Activated CD4-positive, alpha-beta T cell treated with anti-CD3 and anti-CD28 coated beads, Interleukin-2, amount 10 ng/mL, durations not matched to agents 24 days and 14 days (primary cell): ENCODE results near the gene NUSAP1. TPM values are rescaled to one million over a fixed set of nuclear protein-coding genes. Genes with fewer than 3 reads are reported as not detected.
"Not testable (repeated sequence)": the region's sequence is repeated elsewhere in the genome, so short reads cannot be mapped to it uniquely, and the experiment has no call there.

Experiments
- DNase-seq: peaks from one replicate; pipeline ENCODE4 v3.0.0; 2022
- H3K27ac Mint-ChIP-seq: one replicate; pipeline ENCODE4 v1.8.0; 2022; ENCODE audit warnings: mild to moderate bottlenecking, mixed read lengths
- H3K27me3 Mint-ChIP-seq: one replicate; pipeline ENCODE4 v1.8.0; 2022; ENCODE audit warnings: mixed read lengths
- H3K36me3 Mint-ChIP-seq: one replicate; pipeline ENCODE4 v1.8.0; 2022; ENCODE audit warnings: low read depth, mild to moderate bottlenecking, mixed read lengths
- H3K4me1 Mint-ChIP-seq: one replicate; pipeline ENCODE4 v1.8.0; 2021; ENCODE audit warnings: mixed read lengths
- H3K4me3 Mint-ChIP-seq: one replicate; pipeline ENCODE4 v1.8.0; 2022; ENCODE audit warnings: mild to moderate bottlenecking, moderate library complexity, mixed read lengths
- H3K9me3 Mint-ChIP-seq: one replicate; pipeline ENCODE4 v1.8.0; 2021; ENCODE audit warnings: mixed read lengths
- intact Hi-C: fragments of 100-400 bp; cut with micrococcal nuclease; formaldehyde crosslinking; loops from one replicate; pipeline ENCODE4 v1.15.1; 2023
- total RNA-seq: library from RNA; stranded (reverse); gene quantifications from 2 replicates; pipeline ENCODE4 v1.2.3, GENCODE V29; 2022

The NUSAP1 gene, protein sequence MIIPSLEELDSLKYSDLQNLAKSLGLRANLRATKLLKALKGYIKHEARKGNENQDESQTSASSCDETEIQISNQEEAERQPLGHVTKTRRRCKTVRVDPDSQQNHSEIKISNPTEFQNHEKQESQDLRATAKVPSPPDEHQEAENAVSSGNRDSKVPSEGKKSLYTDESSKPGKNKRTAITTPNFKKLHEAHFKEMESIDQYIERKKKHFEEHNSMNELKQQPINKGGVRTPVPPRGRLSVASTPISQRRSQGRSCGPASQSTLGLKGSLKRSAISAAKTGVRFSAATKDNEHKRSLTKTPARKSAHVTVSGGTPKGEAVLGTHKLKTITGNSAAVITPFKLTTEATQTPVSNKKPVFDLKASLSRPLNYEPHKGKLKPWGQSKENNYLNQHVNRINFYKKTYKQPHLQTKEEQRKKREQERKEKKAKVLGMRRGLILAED
- total RNA-seq, result 115 and 116 TPM in 2 replicates

DNA sequence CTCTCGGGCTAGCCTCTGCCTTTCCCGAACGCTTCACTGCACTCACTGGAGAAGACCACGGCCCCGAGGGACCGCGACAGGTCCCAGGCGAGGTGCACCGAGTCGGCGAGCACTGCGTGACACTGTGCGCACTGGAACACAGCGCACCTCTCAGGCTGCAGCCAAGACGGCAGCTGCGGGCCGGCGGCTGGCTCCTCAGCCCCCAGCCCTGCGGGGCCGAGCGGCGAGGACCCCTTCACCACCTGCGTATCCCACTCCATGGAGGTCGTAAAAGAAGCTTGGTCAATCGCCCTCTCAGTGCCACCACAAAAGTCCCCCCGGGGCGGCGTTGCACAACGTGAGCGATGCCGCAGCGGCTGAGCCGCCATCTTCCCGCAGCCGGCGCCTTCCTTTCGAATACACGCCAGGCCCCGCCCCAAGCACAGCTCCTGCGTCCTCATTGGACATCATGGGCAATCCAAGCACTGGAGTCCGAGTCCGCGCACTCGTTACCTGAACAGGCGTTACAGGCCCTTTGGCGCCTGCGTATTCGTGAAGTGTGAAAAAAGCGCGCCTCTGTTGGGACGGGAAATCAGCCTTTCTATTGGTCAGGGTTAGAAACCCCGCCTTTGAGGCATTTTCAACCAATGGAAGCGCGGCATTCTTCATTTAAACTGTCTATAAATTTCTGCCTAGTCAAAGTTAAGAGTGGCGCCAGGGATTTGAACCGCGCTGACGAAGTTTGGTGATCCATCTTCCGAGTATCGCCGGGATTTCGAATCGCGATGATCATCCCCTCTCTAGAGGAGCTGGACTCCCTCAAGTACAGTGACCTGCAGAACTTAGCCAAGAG is at the start of gene NUSAP1, which contains the start of gene OIP5:
Gene NUSAP1, plus strand, starts transcription at position 688 of the 832 bp plus-strand sequence. Its CDS starts 77 bp downstream, at position 765.
Gene OIP5, minus strand, starts transcription at position 398 of the 832 bp plus-strand sequence. Its CDS starts 30 bp downstream, at position 368.
- Mint-ChIP-seq H3K27me3 (no peaks in the 10 kb centered on the region), H3K36me3 (peaks cover 29% of the 10 kb centered on the region), H3K4me1 (peaks cover 32% of the 10 kb centered on the region), H3K27ac (peak within 1 kb of the TSS; percentile 98), H3K4me3 (peak within 1 kb of the TSS; percentile 95), H3K9me3 (no peaks in the 10 kb centered on the region)
- intact Hi-C loops, result loop anchor here (1.0 to 2.0 kb wide), 4 partner anchors 48 to 158 kb away; partner anchors contain the start of genes CHP1 and RTF1
- peak; percentile 100 for DNase-seq

GRCh38 chr15:41282980-41283652 is 49.6 kb upstream of the NUSAP1 start:
- intact Hi-C loops, result loop anchor here (1.0 kb wide), 2 partner anchors 52 to 167 kb away; partner anchors contain the start of genes CHP1 and INO80
- Mint-ChIP-seq H3K27ac (peak overlapping the region; percentile 98), H3K4me1 (peaks cover 38% of the 10 kb centered on the region), H3K36me3 (peaks cover 55% of the 10 kb centered on the region), H3K4me3 (peak overlapping the region; percentile 99)
- not testable (repeated sequence) for H3K9me3 Mint-ChIP-seq, H3K27me3 Mint-ChIP-seq
- peak; percentile 60 for DNase-seq

GRCh38 chr15:41283653-41284426 is 48.8 kb upstream of the NUSAP1 start:
- Mint-ChIP-seq H3K9me3 (no peaks in the 10 kb centered on the region), H3K4me3 (peak overlapping the region; percentile 99), H3K27me3 (no peaks in the 10 kb centered on the region), H3K27ac (peak overlapping the region; percentile 98), H3K36me3 (peaks cover 59% of the 10 kb centered on the region), H3K4me1 (peaks cover 45% of the 10 kb centered on the region)
- DNase-seq, result peak; percentile 99
- intact Hi-C loops, result loop anchor here (1.0 kb wide), 3 partner anchors 48 to 168 kb away; partner anchors contain the start of genes CHP1, INO80, NUSAP1 and OIP5

DNA sequence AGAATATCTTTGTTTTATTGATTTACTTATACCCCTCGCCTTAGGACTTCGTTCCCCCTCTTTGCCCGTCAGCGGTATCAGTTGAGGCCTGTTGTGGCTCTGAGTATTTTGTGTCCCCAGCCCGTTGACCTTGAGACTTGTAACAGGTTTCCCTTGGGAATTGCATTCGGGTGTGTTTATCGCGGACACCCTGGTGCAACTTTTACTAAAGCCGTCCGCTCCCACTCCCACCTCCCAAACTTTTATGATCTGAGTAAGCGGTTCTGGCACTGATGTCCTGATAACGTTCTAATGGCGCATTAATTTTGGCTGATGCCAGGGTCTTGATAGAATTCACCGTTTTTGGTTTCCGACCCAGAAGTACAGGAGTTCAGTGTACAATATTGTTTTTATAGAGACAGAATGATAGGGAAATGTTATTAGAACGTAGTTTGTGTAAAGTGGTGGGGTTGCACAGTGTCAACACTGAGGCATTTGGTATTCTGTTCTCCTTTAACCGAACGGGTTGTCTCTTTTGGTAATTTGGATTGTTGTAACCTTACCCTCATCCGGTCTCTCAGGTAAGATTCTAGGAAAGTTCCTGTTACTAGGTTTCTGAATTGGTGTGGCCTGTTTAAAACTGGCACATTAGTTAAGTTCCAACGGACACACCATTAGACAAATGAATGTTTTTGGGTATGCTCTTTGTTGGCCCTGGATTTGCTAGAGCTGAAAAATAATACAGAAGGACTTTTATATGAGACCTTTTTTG is 48.1 kb upstream of the NUSAP1 start:
- Mint-ChIP-seq H3K27me3 (no peaks in the 10 kb centered on the region), H3K27ac (peak overlapping the region; percentile 98), H3K4me3 (peak overlapping the region; percentile 99), H3K4me1 (peaks cover 46% of the 10 kb centered on the region), H3K36me3 (peaks cover 53% of the 10 kb centered on the region), H3K9me3 (no peaks in the 10 kb centered on the region)
- intact Hi-C loops, result loop anchor here (1.0 kb wide), 1 partner anchor 48 kb away; the partner anchor contains the start of genes NUSAP1 and OIP5
- DNase-seq, result peak; percentile 72

GRCh38 chr15:41285285-41285684 is 47.4 kb upstream of the NUSAP1 start:
- no peaks in the 10 kb centered on the region for H3K9me3 Mint-ChIP-seq
- H3K4me1 Mint-ChIP-seq, result peaks cover 46% of the 10 kb centered on the region
- H3K4me3 Mint-ChIP-seq, result peak overlapping the region; percentile 99
- H3K27me3 Mint-ChIP-seq, result no peaks in the 10 kb centered on the region
- H3K36me3 Mint-ChIP-seq, result peaks cover 48% of the 10 kb centered on the region
- intact Hi-C loops, result no loop called here
- H3K27ac Mint-ChIP-seq, result peak overlapping the region; percentile 98
- DNase-seq, result peak; percentile 62

GRCh38 chr15:41286665-41287333 is 45.9 kb upstream of the NUSAP1 start:
- Mint-ChIP-seq H3K36me3 (peaks cover 55% of the 10 kb centered on the region), H3K27ac (peak overlapping the region; percentile 65), H3K4me3 (peak overlapping the region; percentile 59), H3K27me3 (no peaks in the 10 kb centered on the region), H3K9me3 (no peaks in the 10 kb centered on the region), H3K4me1 (peaks cover 49% of the 10 kb centered on the region)
- no peak for DNase-seq
- intact Hi-C loops, result no loop called here

DNA sequence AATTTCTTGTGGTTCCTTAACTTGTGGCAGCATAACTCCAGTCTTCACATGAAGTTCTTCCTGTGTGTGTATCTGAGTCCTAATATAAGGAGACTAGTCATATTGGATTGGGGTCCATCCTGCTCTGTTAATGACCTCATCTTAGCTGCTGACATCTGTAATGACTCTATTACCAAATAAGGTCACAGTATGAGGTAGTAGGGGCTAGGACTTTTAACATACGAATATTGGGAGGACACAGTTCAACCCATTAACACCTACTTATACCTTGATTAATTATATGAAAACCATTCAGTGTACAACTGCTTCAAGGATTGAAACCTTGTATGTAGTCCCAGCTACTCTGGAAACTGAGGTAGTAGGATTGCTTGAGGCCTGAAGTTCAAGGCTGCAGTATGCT is 44.2 kb upstream of the NUSAP1 start:
- DNase-seq, result no peak
- Mint-ChIP-seq H3K4me1 (peaks cover 38% of the 10 kb centered on the region), H3K36me3 (peaks cover 59% of the 10 kb centered on the region), H3K4me3 (peak overlapping the region; percentile 15), H3K9me3 (no peaks in the 10 kb centered on the region), H3K27me3 (no peaks in the 10 kb centered on the region), H3K27ac (peak overlapping the region; percentile 36)
- intact Hi-C loops, result no loop called here

DNA sequence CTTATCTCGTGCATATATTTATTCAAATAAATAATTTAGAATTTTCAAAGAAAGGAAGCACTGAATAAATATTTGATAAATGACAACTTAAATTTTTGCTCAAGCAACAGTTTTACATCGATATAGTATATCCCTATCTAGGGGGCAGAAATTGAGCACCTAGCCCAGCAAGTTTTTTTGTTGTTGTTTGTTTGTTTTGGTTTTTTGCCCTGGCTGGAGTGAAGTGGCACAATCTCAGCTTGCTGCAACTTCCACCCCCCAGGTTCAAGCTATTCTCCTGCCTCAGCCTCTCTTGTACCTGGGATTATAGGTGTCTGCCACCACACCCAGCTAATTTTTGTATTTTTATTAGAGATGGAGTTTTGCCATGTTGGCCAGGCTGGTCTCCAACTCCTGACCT is 42.7 kb upstream of the NUSAP1 start:
- H3K36me3 Mint-ChIP-seq, result peaks cover 57% of the 10 kb centered on the region
- H3K4me1 Mint-ChIP-seq, result peaks cover 37% of the 10 kb centered on the region
- H3K27me3 Mint-ChIP-seq, result no peaks in the 10 kb centered on the region
- no peaks in the 10 kb centered on the region for H3K9me3 Mint-ChIP-seq
- DNase-seq, result no peak
- no peak overlapping the region for H3K4me3 Mint-ChIP-seq
- H3K27ac Mint-ChIP-seq, result no peak overlapping the region
- intact Hi-C loops, result no loop called here

DNA sequence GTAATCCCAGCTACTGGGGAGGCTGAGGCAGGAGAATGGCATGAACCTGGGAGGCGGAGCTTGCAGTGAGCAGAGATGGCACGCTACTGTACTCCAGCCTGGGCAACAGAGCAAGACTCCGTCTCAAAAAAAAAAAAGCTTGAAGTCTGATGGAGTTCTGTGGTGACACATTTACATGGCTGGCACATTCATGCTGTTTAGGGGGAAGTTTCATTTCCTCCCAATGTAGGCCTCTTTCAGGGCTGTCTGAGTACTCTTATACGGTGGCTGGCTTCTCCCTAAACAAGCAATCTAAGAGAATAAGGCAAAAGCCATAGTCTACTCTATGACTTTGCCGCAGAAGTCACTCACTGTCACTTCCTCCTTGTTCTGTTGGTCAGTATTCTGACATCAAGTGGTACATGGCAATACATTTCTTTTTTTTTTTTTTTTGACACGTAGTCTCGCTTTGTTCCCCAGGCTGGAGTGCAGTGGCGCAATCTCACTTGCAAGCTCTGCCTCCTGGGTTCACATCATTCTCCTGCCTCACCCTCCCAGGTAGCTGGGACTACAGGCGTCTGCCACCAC is 41.5 kb upstream of the NUSAP1 start:
- DNase-seq, result no peak
- Mint-ChIP-seq H3K27ac (no peak overlapping the region), H3K4me3 (no peak overlapping the region), H3K4me1 (peaks cover 27% of the 10 kb centered on the region), H3K9me3 (no peaks in the 10 kb centered on the region), H3K36me3 (peaks cover 53% of the 10 kb centered on the region), H3K27me3 (no peaks in the 10 kb centered on the region)
- intact Hi-C loops, result no loop called here

- intact Hi-C loops, result no loop called here
- Mint-ChIP-seq H3K4me3 (no peak overlapping the region), H3K27ac (no peak overlapping the region), H3K27me3 (no peaks in the 10 kb centered on the region), H3K4me1 (peaks cover 19% of the 10 kb centered on the region), H3K9me3 (no peaks in the 10 kb centered on the region), H3K36me3 (peaks cover 43% of the 10 kb centered on the region)
- DNase-seq, result no peak
These were observed 40.2 kb upstream of the NUSAP1 start for GRCh38 chr15:41292521-41292920.

GRCh38 chr15:41301139-41301538 is 31.5 kb upstream of the NUSAP1 start:
- DNase-seq, intact Hi-C loops, H3K4me3 Mint-ChIP-seq, H3K9me3 Mint-ChIP-seq, H3K27me3 Mint-ChIP-seq: not testable (repeated sequence)
- Mint-ChIP-seq H3K27ac (peak overlapping the region; percentile 48), H3K36me3 (peaks cover 39% of the 10 kb centered on the region), H3K4me1 (peaks cover 23% of the 10 kb centered on the region)
